ENCODE measurements around the gene RNASE2. TPM values are rescaled to one million over a fixed set of nuclear protein-coding genes. Genes with fewer than 3 reads are reported as not detected.
"Not testable (repeated sequence)": the region's sequence is repeated elsewhere in the genome, so short reads cannot be mapped to it uniquely, and the experiment has no call there.

The RNASE2 gene
- total RNA-seq, 1 experiment from 2014 or later: not detected

DNA sequence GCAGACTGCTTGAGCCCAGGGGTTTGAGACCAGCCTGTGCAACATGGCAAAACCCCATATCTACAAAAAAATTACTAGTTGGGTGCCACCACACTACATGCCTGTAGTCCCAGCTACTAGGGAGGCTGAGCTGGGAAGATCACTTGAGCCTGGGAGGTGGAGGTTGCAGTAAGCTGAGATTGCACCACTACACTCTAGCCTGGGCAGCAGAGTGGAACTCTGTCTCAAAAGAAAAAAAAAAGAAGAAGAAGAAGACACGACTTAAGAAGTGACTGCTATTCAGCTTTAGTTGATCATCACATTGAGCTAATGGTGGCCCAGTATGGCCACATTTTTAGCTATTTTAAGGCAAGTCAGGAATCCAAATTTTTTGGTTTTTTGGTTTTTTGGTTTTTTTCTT is 25.6 kb downstream of the RNASE2 start:
- ChIA-PET CTCF (interaction anchor here (0.5 kb wide), 1 partner anchor 9 kb away, joined by 3 read pairs; no protein-coding TSS in a partner anchor), POLR2A (no interaction called here)

GRCh38 chr14:20982646-20983369 is 27.5 kb downstream of the RNASE2 start:
- H3K36me3 ChIP-seq (ENCODE audit: control insufficient read depth, insufficient read depth, low read length): no peaks in the 10 kb centered on the region
- H3K27me3 Mint-ChIP-seq (ENCODE audit: insufficient read depth, unreplicated experiment): no peaks in the 10 kb centered on the region
- no peak overlapping the region for H3K4me3 Mint-ChIP-seq (ENCODE audit: unreplicated experiment)
- intact Hi-C loops (cut with micrococcal nuclease; ENCODE audit: unreplicated experiment): no loop called here
- no peak overlapping the region for H3K27ac Mint-ChIP-seq (ENCODE audit: unreplicated experiment)
- H3K9me3 ChIP-seq: no peaks in the 10 kb centered on the region
- ChIA-PET CTCF (interaction anchor here (0.6 to 1.8 kb wide), 4 partner anchors 10 to 346 kb away, joined by 3 to 11 read pairs (median 4); no protein-coding TSS in a partner anchor), POLR2A (no interaction called here)
- H3K4me3 ChIP-seq (ENCODE audit: low read depth, low read length): no peak overlapping the region
- H3K4me1 Mint-ChIP-seq (ENCODE audit: low read depth, unreplicated experiment): peaks cover under 1% of the 10 kb centered on the region
- H3K4me1 ChIP-seq: peaks cover 9% of the 10 kb centered on the region; the same call in 1 of the 2 replicates
- no peak for DNase-seq
- BruUV-seq (replicated peaks): no TSS peak
- TF ChIP-seq, protein P1, sequence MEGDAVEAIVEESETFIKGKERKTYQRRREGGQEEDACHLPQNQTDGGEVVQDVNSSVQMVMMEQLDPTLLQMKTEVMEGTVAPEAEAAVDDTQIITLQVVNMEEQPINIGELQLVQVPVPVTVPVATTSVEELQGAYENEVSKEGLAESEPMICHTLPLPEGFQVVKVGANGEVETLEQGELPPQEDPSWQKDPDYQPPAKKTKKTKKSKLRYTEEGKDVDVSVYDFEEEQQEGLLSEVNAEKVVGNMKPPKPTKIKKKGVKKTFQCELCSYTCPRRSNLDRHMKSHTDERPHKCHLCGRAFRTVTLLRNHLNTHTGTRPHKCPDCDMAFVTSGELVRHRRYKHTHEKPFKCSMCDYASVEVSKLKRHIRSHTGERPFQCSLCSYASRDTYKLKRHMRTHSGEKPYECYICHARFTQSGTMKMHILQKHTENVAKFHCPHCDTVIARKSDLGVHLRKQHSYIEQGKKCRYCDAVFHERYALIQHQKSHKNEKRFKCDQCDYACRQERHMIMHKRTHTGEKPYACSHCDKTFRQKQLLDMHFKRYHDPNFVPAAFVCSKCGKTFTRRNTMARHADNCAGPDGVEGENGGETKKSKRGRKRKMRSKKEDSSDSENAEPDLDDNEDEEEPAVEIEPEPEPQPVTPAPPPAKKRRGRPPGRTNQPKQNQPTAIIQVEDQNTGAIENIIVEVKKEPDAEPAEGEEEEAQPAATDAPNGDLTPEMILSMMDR (IDR thresholded peaks at IDR 0.05; ENCODE audit: insufficient read depth in 1 of 2, low read depth in 1 of 2, low read length in 1 of 2, severe bottlenecking in 1 of 2, unreplicated experiment in 1 of 2): no peak
- no peaks in the 10 kb centered on the region for H3K36me3 Mint-ChIP-seq (ENCODE audit: insufficient read depth, unreplicated experiment)
- no peaks in the 10 kb centered on the region for H3K9me3 Mint-ChIP-seq (ENCODE audit: unreplicated experiment)
- no peaks in the 10 kb centered on the region for H3K27me3 ChIP-seq (replicated peaks; ENCODE audit: control insufficient read depth, insufficient read depth, low read length)

More for the DNA sequence above, 25.6 kb downstream of the RNASE2 start:
- no peaks in the 10 kb centered on the region for H3K27me3 ChIP-seq (replicated peaks; ENCODE audit: control insufficient read depth, insufficient read depth, low read length)
- no peak for DNase-seq
- H3K9me3 ChIP-seq: no peaks in the 10 kb centered on the region
- no TSS peak for BruUV-seq (replicated peaks)
- Mint-ChIP-seq H3K27ac (ENCODE audit: unreplicated experiment) (no peak overlapping the region), H3K27me3 (ENCODE audit: insufficient read depth, unreplicated experiment) (no peaks in the 10 kb centered on the region), H3K36me3 (ENCODE audit: insufficient read depth, unreplicated experiment) (no peaks in the 10 kb centered on the region), H3K9me3 (ENCODE audit: unreplicated experiment) (no peaks in the 10 kb centered on the region), H3K4me1 (ENCODE audit: low read depth, unreplicated experiment) (peaks cover 14% of the 10 kb centered on the region), H3K4me3 (ENCODE audit: unreplicated experiment) (no peak overlapping the region)
- intact Hi-C loops (cut with micrococcal nuclease; ENCODE audit: unreplicated experiment): no loop called here
- TF ChIP-seq, protein P1 (IDR thresholded peaks at IDR 0.05; ENCODE audit: insufficient read depth in 1 of 2, low read depth in 1 of 2, low read length in 1 of 2, severe bottlenecking in 1 of 2, unreplicated experiment in 1 of 2): no peak
- H3K4me1 ChIP-seq: peaks cover 13% of the 10 kb centered on the region
- H3K36me3 ChIP-seq (ENCODE audit: control insufficient read depth, insufficient read depth, low read length): no peaks in the 10 kb centered on the region
- no peak overlapping the region for H3K4me3 ChIP-seq (ENCODE audit: low read depth, low read length)

GRCh38 chr14:20985650-20986049 is 30.4 kb downstream of the RNASE2 start:
- H3K4me1 ChIP-seq: peaks cover 13% of the 10 kb centered on the region
- H3K27me3 Mint-ChIP-seq (ENCODE audit: insufficient read depth, unreplicated experiment); H3K27ac Mint-ChIP-seq (ENCODE audit: unreplicated experiment); intact Hi-C loops (cut with micrococcal nuclease; ENCODE audit: unreplicated experiment); DNase-seq; H3K4me1 Mint-ChIP-seq (ENCODE audit: low read depth, unreplicated experiment); H3K9me3 Mint-ChIP-seq (ENCODE audit: unreplicated experiment); H3K4me3 Mint-ChIP-seq (ENCODE audit: unreplicated experiment); H3K4me3 ChIP-seq (ENCODE audit: low read depth, low read length); H3K36me3 ChIP-seq (ENCODE audit: control insufficient read depth, insufficient read depth, low read length); BruUV-seq (replicated peaks); H3K9me3 ChIP-seq; POLR2A ChIA-PET; H3K27me3 ChIP-seq (replicated peaks; ENCODE audit: control insufficient read depth, insufficient read depth, low read length): not testable (repeated sequence)
- peaks cover 12% of the 10 kb centered on the region for H3K36me3 Mint-ChIP-seq (ENCODE audit: insufficient read depth, unreplicated experiment)
- CTCF ChIA-PET: interaction anchor here (0.6 kb wide), 1 partner anchor 23 kb away, joined by 3 read pairs; no protein-coding TSS in a partner anchor
